HG03571 (cell line): ENCODE data around the gene FUBP1.
"Not testable (repeated sequence)": the region's sequence is repeated elsewhere in the genome, so short reads cannot be mapped to it uniquely, and the experiment has no call there.

Experiments
- ATAC-seq: cut with Tn5 transposase; IDR thresholded peaks from one replicate; pipeline ENCODE4 v1.9.1; 2021; ENCODE audit not compliant: unreplicated experiment

FUBP1 gene

DNA sequence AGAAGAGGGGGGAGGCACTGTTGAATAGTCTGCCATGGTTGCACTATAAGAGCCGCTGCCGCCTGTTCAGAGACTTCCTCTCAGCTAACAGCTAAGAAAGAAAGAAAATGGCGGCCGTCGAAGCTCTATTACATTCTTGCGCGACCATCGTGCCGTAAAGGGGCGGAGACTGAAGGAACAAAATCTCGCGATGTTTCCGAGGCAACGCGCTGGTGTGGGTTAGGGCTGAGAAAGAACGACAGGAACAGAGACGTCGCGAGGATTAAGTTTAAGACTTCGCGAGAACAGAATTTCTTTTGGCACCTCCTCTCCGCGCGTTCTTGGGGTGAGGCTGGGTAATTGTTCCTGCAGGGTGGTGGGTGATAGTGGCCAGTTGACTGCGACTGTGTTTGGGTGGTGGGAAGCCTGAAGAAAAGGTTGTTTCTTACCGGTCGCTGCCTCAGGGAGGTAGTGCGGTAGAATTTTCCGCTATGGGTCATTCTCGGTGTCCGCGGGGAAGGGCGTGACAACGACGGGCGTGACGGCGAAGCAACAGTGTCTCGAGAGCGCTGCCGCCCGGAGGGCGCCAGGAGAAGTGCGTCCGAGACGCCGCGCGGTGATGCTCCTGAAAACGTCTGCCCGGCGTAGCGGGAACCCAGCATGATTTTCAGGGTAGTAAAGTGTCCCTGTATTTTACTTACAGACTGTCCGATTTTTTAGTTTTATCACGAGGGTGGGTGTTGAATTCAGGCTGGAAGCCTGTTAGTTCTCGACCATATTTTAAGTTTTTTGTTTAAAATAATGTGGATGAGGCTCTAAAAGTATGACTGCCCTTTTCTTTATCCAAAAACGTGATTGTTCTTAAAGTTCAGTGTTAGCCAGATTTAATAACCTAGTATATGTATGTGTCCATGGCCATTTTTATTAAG is at the start of gene FUBP1:
Gene FUBP1, minus strand, starts transcription at position 104 of the 908 bp plus-strand sequence. Its CDS starts 68 bp downstream, at position 36.
- ATAC-seq: peak; percentile 70

DNA sequence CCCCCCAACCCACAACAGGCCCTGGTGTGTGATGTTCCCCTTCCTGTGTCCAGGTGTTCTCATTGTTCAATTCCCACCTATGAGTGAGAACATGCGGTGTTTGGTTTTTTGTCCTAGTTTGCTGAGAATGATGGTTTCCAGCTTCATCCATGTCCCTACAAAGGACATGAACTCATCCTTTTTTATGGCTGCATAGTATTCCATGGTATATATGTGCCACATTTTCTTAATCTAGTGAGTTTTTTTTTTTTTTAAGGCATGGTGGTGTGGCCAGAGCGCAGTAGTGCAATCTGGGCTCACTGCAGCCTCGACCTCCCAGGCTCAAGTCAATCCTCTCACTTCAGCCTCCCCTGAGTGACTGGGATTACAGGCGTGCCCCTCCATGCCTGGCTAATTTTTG is 42.3 kb upstream of the FUBP1 start:
- not testable (repeated sequence) for ATAC-seq

DNA sequence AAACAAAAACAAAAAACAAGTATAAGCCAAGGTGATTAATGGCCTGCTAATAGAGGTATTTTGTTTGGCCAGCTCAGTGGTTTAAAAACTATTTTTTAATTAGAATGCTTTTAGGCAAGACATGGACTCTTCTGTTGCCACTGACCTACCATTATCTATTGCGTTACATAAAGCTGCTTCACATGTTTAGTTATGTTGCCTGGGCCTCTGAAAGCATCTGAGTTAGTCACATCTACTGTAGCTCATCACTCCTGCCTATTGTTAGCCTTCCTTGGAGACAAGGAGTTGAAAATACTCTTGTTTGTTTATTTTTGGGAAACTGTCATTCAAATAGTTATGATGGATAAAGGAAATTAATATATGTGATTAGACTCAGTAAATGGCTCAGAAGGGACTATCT is 40.2 kb upstream of the FUBP1 start:
- ATAC-seq: no peak

GRCh38 chr1:78015148-78015547 is 36.3 kb upstream of the FUBP1 start:
- ATAC-seq: no peak

DNA sequence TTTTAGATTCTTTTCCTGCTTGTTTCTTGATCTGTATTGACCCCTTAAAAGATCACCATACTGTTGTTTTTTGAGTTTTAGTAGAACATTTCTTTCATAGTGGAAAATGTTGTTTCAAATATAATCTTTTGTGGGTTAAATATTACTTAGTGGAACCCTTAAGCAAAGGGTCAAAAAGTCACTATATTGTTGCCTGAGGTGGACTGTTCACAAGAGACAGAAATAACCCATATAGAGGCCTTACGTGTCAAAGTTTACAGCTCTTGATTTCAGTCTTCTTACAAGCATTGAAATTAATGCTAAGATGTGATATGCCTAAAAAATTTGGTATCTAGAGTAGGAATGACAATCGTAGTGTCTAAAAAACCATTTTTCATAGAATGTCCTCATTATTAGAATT is 32.2 kb upstream of the FUBP1 start:
- ATAC-seq: no peak

DNA sequence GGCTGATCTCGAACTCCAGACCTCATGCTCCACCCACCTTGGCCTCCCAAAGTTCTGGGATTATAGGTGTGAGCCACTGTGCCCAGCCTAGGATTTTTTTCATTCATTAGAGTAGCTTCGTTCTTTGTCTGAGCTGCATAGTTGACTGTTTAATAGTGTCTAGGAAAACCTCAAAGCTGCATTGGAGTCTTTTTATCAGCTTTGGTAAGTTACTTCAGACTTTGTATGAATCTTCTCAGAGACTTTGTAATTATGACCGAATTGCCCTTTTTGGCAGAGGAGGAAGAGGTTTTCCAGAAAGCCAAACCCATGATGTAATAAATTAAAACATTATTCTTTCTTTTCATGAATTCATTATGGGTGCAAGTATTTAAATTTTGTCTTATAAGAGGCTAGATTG is 31.0 kb upstream of the FUBP1 start:
- ATAC-seq: no peak

DNA sequence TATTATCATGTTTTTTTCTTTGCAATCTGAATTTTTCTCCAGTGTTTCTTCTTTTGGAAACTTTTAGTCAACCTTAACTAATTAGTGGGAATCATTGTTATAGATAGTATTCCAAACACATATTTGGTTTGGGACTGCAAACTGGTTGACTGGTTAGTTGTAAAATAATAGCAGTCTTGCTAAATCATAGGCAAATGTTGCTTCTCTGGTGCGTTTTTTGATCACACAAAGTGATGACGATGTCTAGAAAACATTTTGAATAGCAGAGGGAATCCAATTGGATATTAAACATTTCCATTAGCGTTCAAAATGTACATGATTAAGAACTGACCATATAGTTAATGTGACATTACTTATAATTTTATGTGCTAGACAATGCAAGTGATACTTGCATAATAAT is 30.4 kb upstream of the FUBP1 start:
- ATAC-seq: no peak

DNA sequence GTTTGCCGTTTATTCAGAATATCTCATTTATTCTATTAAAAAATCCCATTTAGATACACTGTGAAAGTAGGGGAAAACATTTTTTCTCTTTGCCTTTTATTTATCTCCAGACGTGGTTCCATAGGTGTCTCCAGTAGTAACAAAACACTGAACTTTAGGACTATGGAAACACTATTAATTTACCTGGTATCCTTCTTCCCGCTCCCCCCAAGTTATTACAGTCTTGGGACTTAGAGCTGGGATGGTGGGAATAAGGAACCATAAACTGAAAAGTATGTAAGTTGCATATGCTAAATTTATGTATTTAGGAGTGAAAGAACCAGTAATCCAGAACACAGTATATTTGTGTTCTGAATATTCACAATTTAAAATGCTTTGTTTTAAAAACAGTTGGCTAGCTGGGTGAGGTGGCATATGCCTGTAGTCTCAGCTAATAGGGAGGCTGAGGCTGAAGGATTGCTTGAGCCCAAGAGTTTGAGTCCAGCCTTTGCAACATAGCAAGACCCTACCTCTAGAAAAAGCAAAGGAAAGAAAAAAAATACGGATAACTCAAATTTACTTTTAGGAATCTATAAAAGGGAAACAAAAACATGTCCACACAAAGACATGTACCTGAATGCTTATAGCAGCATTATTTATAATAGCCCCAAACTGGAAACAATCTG is 28.9 kb upstream of the FUBP1 start:
- no peak for ATAC-seq

DNA sequence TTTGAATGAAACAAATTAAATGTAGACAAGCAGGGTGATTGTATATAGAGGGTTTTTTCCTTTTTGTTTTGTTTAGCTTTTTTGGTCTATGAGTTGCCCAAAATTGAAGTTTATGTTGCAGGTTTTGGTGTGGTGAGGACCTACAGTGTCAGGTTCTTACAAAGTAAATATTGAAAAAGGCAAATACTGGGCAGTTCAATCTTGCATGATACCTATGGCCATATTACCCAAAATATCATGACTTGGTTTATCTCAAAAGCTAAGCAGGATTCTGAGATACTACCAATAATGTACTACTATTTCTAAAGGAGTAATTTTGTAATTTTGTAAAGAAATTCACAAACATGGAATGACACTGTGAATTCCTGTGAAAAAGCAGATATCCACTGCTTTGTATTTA is 27.6 kb upstream of the FUBP1 start:
- no peak for ATAC-seq

DNA sequence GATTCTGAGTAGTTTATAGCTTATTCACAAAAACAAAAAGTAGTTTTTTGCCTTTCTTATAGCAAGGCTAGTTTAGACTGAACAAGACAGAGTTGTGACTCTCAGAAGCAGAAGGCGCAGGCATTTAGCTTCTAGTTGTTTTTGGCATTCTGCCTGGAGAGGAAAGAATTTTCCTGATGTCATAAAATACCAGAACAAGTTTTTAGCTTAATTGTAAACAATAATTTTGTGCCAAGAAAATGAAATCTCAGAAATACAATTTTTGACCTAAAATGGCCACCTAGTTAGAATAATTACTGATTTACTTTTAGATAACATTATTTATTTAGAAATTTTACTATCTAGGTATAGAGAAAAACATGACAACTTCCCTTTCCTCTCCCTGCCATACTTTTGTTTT is 26.9 kb upstream of the FUBP1 start:
- ATAC-seq: no peak

GRCh38 chr1:78005448-78005722 is 26.5 kb upstream of the FUBP1 start:
- no peak for ATAC-seq

DNA sequence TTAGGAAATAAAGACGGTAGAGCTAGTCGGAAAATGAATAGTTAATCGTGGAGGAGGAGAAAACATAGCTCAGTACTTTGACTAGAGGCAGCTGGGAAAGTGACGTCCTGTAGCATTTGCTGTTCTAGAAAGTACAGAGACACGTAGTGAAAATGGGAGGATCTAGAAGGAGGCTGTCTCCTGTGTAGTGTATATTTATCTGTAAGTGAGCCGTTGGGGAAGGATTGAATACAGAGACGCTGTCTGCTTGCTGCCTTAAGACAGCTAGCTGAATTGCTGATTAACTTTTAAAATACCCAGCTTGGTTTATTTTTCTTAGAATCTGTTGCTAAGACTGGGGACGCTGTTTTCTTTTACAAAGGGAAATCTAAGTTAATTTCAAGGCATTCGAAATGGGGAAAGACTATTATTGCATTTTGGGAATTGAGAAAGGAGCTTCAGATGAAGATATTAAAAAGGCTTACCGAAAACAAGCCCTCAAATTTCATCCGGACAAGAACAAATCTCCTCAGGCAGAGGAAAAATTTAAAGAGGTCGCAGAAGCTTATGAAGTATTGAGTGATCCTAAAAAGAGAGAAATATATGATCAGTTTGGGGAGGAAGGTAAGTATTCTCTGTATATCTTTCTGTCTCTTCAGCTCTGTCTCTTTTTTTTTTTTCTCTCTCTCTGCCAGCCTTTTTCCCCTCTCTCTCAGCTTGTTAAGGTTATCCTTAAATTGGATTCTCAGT is 26.0 kb upstream of the FUBP1 start, which contains the start of gene DNAJB4:
Gene DNAJB4, plus strand, starts transcription at position 221 of the 729 bp plus-strand sequence. Its CDS starts 172 bp downstream, at position 393.
- ATAC-seq: peak; percentile 99

DNA sequence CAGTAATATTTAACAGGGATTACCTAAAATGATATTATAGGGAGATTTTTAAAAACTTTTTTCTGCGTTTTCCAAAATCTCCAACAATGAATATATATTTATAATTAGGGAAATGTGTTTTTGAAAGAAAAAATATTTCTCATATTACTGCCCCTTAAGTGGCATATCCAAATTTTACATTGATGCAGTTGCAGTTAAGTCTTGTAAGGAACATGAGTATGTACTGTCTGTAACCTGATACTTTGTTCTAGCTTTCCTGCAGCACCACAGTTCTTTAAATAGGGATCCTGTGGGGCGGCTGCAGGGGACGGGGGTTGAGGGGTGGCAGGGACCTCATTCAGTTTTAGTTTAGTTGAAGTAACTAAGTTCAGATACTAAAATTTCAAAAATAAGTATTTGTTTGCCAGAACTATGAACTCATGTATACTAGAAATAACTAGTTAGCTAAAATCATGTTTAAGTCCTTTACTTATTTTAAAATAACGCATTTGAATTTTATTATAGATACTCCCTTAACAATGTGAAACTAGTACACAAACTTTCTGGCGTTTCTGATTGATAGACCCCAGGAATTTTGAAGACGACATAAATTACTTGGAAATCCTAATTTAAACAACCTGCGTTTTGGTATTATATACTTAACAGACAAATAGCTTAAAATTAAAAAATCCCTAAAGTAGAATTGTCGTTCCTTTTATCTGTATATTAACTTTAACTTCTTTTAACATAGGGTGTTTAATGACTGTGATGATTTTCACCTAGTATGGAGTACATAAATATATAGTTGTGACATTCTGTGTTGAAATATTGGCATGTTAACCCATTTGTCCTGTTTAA is 25.2 kb upstream of the FUBP1 start:
- ATAC-seq: peak; percentile 39

- no peak for ATAC-seq
Measured at GRCh38 chr1:78003070-78003746, 24.3 kb upstream of the FUBP1 start.

GRCh38 chr1:78000536-78000935 is 21.7 kb upstream of the FUBP1 start:
- ATAC-seq: not testable (repeated sequence)

DNA sequence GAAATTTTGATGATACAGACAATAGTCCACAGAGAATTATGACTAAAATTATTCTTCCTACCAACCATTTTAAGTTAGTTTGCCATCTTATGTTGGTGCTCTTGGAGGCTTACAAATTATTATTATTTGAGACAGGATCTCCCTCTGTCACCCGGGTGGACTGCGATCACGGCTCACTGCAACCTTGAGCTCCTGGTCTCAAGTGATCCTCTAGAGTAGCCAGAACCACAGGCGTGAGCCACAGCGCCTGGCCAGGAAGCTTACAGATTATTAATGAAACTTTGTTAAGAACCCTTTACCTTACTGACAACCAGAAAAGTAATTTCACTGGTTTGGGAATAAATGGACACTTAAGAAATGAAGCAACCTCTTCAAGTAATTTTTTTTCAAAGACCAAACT is 17.9 kb upstream of the FUBP1 start:
- no peak for ATAC-seq

DNA sequence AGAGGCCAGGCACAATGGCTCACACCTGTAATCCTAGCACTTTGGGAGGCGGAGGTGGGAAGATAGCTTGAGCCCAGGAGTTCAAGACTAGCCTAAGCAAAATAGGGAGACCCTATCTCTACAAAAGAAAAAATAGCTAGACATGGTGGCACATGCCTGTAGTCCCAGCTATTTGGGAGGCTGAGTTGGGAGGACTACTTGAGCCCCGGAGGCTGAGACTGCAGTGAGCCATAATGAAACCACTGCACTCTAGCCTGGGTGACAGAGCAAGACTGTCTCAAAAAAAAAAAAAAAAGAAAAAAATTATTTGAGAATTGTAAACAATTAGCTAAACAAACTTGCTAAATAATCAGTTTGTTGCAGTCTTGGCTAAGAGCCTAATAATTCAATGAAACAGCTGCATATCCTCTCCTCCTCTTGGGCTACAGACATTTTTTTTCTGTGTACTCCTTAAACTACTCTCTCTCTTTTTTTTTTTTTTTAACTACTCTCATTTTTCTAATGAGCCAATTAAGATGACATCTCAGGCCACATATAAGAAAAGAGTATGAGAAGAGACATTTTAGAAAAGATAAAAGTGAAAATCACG is 15.3 kb upstream of the FUBP1 start:
- ATAC-seq: no peak

- ATAC-seq: no peak
Measured at GRCh38 chr1:77991638-77992037, 12.8 kb upstream of the FUBP1 start.

GRCh38 chr1:77990629-77991204 is 11.8 kb upstream of the FUBP1 start:
- no peak for ATAC-seq

GRCh38 chr1:77989744-77990143 is 10.9 kb upstream of the FUBP1 start:
- no peak for ATAC-seq
